NOMO-1 treated with dmso at 0.1 percent for 144 hours (cell line): ENCODE data around the gene RTL9.

Source experiments
- DNase-seq: peaks from one replicate; lab custom pipeline; 2025; ENCODE audit not compliant: unreplicated experiment; lab: John Stamatoyannopoulos, UW

Gene RTL9

DNA sequence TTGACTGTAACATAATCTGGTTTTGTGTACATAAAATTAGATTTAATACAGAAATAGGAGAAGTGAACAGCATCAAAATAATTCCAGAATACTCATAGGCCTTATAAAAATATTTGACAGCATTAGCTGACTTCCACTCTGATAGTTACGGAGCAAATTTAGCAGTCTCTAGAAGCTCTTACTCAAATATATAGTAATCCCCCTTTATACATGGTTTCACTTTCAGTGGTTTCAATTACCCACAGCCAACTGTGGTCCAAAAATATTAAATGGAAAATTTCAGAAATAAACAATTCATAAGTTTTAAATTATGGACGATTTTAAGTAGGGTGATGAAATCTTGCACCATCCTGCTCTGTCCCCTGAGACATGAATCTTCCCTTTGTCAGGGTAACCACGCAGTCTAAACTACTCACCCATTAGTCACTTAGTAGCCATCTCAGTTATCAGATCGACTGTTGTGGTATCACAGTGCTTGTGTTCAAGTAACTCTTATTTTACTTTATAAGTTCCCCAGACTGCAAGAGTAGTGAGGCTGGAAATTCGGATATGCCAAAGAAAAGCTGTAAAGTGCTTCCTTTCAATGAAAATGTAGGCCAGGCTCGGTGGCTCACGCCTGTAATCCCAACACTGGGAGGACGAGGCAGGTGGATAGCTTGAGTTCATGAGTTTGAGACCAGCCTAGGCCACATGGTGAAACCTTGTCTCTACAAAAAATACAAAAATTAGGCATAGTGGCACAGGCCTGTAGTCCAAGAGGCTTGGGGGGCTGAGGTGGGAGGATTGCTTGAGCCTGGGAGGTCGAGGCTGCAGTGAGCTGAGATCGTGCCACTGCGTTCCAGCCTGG lies 17.2 kb upstream of the RTL9 start:
- DNase-seq: no peak

DNA sequence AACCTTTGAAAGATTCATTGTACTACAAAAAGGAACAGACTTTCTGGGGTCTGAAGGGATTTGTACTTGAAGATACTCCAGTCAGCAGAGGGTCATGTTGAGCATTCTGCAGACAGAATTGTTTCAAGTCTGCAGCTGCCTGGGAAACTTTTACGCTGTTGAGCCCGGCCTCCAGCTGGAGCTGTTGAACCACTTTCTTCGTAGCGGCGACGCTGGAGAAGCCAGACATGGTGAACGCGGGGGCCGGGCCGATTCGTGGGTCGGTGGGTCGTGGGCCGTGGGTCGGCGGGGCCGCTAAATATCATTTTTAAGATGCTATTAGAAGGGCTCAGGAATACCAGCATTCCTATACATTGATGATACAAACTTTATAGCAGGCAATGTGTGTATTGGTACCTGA lies 12.0 kb upstream of the RTL9 start:
- DNase-seq: no peak

DNA sequence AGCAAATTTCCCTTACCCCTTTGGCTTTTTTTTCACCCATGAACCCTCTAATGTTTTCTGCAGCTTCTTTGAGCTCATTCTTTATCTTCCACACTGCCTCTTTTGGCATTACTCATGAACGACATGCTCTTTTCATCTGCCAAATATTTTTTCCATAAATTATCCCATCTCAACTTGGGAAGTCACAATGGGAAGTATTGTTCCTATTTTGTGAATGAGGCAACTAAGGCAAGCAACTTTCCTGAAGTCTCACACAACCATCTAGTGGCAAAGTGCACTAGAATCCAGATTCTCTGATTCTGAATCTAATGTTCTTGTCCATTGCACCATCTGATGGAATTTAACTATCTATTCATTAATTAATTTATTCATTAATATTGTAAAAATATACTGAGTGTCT lies 625 bp downstream of the RTL9 start:
- DNase-seq: no peak

DNA sequence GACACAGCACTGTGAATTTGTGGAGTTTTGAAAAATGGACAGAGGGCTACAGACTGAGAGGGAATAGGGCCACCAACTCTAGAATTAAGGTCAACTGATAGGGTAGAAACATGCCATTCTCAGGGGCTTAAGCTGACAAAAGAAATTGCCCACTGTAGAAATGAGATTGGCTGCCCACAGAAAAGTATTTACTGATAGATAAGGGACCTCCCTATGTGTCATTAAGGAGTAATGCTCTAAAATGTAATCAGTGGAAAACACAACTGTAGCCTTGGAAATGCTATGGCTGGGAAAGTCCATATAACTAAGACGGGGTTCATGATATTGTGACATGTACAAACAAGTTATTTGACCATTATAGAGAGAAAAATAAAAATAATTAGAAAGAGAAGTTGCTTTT lies 4.6 kb downstream of the RTL9 start:
- DNase-seq: no peak

DNA sequence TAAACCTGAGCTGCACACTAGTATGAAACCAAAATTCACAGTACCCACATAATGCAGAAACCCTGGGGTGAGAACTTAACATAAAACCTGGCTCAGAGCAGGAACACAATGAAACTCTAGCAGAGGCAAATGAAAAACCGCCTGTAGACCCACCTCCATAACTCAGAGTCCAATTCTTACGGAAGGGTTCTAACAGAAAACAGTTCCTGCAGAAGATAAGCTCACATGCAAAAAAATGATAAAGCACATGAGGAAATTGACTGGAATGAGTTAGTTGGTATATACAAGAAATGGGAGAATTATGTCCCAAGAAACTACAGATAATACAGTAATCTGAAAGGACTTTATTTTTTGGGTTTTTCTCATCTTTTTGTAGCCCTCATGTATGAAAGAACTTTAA lies 14.7 kb downstream of the RTL9 start:
- DNase-seq: no peak

DNA sequence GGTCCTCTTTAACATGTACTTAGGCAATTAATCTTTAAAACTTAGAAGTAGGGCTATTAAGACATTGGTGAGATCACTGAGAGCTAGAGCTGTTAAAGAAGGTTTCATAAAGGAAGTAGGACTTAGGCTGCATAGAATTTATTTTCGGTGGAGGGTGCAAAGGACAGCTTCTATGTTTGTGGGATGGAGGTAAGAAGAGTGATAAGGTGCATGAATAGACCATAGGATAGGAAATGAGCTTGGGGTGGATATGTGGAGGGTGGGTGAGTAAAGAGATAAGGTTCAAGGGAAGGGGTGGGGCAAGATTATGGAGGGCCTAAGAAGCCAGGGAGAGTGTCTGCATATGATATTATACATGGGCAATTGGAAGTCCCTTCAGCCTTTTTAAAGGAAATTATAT lies 15.9 kb downstream of the RTL9 start:
- no peak for DNase-seq

DNA sequence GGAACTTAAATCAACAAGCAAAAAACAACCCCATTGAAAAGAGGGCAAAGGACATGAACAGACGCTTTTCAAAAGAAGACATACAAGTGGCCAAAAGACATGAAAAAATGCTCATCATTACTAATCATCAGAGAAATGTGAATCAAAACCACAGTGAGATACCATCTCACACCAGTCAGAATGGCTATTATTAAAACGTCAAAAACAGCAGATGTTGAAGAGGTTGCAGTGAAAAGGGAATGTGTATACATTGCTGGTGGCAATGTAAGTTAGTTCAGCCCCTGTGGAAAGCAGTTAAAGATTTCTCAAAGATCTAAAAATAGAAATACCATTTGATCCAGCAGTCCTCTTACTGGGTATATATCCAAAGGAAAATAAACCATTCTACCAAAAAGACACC lies 22.6 kb downstream of the RTL9 start:
- DNase-seq: no peak

DNA sequence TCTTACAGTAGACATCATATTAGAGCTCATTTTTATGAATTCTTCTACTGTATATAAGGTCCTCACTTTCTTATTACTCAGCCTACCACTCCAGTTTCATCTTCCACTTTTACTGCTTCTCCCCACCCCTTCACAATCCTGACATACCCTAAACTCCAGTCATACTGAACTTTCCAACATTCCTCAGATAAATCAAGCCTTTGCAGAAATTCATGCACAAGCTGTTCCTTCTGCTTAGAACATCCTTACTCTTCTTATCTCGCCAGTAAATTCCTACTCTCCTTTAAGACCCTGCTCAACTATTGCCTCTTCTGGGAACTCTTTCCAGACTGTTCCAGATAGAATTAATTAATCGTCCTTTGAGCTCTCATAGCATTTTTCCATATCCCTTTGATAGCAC lies 24.8 kb downstream of the RTL9 start:
- DNase-seq: no peak

DNA sequence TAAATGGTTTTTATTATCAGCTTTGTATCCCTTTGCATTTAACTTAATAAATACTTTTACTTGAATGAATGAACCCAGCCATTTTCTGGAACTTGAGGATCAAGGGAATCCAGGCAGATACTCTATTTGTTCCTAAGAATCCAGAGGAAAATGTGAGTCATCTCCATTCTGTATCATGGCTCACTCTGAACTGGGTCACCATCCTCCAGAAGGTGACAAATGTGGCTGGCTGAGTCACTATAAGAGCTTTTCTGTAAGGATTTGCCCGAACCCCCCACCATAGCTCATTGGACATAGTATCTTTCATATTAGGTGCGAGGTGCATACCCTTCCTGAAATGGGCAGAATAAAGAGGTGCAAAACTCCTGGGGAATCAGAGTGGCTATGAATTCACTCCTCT lies 25.8 kb downstream of the RTL9 start:
- no peak for DNase-seq

DNA sequence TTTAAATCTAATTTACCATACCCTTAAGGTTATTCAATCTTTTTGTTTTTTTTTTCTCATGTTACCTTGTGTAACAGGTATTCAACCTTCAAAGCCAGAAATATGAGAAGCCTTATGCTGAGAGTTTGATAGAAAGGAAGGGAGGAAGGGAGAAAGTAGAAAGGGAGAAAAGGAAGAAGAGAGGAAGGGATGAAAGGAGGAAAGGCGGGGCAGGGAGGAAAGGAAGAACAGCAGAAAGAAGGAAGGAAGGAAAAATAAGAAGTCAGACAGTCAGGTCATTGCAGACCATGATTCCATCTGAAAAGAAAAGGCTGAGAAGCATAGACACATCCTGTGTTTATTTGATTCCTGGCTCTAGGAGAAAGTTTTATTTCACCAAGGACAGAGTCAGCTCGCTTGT lies 30.9 kb downstream of the RTL9 start:
- DNase-seq: no peak

DNA sequence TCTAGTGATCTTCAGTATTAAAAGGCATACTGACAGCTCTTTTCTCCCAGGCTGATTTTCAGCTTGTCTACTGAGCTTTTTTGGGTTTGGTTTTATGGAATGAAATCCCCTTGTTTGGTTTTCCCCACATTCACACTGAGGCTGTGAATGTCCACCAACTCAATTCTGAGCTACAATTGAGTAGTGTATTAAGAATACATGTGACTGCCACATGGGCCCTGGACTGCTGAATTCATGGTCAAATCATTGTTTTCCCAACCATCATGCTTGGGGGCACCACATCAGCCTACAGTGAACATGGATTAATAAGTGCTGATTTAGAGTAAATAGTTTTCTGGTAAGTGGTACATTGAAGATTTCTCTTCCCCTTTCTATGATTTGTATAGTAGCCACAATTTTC lies 32.4 kb downstream of the RTL9 start:
- DNase-seq: no peak

DNA sequence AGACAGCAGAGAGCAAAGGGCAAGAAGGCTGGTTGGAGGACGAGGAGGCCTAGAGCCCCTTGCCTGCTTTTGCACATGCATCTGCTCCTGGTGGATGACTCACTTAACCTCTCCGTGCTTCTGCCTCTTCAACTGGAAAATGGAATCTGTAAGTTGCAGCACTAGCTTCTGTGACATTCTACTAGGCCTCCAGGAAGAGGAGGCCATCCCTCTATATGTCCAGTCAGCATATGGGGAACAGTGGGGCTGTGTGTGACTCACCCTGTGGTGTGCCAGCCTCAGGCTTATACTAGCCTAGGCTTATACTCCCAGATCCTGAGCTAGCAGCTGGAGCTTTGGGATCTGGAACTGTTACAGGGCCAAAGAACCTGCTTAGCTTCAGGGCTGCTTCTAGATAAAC lies 36.0 kb downstream of the RTL9 start:
- DNase-seq: no peak

DNA sequence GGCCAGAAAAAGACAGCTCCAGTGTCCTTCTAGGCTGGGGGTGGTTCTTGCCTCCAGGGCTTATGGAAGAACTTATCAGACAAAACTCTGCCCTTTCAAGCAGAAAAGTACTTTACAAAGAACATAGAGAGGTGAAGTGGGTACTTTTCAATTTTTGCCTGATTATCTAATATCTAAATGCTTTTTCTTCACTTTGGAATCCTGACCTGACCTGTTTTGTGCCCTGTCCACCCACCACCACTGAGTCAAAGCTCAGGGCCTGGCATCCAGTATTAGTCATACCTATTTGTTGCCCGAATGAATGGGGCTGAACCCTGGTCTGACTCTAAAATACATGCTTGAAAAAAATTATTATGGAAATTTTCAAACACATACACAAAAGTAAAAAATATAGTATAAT lies 37.2 kb downstream of the RTL9 start:
- DNase-seq: no peak

DNA sequence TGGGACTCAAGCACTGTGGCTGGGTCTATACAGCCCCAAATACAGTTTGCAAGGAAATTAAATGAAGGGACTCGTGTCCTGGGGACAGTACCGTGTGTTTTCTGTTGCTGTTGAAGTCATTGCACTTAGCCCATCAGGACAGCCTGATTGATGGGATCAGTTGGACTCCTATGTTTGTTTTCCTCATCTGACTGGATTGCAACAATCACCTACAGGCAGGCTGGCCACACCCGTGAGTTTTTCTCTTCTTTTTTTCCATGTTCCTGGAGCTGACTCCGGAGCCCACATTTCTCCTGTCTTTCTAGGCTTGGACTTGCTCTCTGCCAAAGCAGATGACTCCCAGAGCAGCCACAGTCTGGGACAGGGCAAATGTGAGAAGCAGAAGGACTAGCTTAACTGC lies 38.1 kb downstream of the RTL9 start:
- DNase-seq: no peak

DNA sequence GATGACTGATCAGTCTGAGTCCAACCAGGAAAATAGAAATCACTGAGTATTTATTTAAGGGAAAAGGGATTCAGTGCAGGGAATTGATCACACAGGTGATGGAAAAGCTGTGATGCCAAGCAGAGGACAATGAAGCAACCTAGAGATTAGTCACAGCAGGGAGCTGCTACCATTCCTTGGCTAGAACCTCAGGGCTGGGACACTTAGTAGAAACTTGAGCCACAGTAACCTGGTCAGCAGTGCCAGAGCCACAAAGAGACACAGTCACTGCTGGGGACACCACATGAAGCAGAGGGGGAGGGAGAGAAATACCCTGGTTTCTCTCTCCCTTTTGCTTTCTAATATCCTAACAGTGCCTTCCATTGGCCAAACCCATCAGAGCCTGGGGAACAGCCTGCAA lies 38.7 kb downstream of the RTL9 start:
- DNase-seq: no peak

DNA sequence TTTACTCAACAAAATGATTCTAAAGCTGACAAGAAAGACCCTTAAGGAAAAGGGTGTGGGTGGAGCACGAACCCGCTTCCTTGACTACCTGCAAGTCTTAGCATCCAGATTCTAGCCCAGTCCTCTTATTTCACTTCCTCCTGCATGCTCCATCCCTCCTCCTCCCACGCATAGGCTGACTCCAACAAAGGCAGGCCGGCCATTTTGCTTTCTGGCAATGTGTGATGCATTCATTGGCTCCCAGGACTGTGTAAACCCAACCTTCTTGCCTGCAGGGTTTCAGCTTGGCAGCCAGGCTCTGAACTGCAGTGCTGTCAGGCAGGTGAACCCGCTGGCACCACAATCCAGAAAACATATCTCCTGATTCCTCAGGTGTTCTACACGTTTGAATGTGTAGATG lies 39.3 kb downstream of the RTL9 start:
- no peak for DNase-seq

DNA sequence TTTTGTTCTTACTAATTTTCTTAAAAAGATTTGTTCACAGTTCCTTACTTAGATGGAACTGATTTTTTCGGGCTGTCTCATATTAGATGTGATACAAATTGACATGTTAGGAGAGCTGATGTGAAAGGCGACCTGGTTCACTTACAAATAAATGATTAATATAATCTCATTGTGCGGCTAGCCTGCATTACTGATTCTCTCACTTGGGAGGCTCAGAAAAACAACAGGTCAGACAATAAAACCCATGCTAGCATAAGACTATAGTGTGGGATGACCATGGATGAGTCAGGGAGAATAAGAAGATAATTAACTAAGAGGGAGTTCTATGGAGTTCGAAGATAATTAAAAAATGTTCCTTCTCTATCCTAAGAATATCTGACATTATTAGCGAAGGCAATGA lies 40.8 kb downstream of the RTL9 start:
- DNase-seq: no peak

DNA sequence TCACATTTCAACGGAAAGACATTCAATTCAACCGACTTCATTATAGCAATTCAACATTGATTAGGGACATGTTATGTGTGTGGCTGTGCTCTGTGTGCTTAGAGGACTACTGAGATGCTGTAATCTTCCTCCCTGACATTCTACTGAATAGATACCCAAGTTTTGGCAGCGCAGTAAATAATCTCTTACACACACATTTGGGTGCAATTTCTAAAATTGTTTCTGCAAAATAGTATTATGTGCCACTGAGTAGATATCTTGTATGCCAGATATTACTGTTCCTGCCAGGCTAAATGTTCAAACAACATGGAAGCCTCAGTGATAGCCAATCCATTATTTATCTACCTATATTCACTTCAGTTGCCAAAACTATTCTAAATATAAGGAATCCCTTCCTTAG lies 41.3 kb downstream of the RTL9 start:
- no peak for DNase-seq

DNA sequence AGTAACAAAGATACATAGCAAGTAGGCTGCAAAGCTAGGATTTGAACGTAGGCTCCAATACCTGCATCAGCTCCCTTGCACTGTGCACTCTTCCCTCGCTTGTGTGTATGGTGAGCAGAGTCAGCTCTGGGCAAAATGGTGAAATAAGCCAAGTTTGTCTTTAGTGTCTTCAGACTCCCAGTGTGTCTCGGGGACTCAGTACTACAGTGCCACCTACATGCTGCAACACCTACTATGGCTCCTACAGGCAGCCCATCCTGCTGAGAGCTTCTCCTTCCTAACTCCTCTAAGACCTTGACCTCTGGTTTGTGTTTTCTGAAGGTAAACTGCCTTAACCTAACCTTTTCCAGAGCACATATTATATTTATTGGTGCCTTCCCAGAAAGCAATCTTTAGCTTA lies 42.5 kb downstream of the RTL9 start:
- no peak for DNase-seq

DNA sequence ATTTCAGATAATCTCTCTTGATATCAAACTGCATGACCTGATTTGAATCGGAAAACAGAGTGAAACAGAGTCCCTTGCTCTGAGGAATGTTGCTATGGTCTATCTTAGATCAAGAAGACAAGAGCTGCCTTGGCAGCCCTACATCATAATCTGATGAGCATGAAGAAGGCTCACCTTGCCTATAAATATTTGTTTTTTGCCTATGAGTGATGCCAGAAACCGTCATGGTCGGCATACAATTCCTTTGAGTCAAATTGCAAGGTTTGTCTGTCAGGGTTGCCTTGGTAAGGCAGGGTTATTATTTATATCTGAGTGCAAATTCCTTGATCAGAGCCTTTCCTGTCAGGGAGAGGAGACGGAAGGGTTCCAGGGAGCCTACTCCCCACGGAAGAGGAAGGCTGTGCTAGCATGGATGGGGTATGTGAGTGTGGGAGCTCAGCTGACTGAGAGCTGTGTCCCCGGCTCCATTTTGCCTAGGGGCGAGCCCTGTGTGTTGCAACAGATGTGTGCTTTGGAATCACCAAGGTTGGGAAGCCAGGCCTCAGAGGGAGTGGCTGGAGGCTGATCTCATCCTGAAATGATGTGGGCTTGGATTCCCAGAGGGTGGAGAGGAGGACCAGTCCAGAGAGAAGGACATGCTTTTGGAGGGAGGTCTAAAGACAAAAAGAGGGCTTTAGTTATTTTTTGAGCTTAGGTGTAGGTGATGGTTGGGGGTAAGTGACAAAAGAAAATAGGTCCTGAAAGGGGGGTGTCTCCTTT lies 43.6 kb downstream of the RTL9 start:
- DNase-seq: no peak

DNA sequence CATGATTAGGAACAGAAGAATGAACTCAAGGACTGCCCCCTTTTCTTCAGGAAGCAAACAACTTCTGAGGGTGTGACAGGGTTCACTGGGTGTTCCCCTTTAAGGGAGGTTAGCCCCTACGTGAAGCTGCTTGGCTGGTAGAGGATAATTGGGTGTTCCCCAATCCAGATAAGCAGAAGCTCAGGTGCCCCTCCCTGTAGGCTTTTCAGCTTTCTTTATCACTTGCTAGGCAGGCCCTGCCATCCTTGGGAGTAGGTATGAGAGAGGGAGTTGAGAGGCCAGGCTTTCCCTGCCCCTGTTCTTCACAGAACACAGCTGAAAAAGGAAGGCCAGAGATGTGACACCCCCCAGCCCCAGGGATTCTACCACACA lies 44.2 kb downstream of the RTL9 start:
- DNase-seq: no peak

DNA sequence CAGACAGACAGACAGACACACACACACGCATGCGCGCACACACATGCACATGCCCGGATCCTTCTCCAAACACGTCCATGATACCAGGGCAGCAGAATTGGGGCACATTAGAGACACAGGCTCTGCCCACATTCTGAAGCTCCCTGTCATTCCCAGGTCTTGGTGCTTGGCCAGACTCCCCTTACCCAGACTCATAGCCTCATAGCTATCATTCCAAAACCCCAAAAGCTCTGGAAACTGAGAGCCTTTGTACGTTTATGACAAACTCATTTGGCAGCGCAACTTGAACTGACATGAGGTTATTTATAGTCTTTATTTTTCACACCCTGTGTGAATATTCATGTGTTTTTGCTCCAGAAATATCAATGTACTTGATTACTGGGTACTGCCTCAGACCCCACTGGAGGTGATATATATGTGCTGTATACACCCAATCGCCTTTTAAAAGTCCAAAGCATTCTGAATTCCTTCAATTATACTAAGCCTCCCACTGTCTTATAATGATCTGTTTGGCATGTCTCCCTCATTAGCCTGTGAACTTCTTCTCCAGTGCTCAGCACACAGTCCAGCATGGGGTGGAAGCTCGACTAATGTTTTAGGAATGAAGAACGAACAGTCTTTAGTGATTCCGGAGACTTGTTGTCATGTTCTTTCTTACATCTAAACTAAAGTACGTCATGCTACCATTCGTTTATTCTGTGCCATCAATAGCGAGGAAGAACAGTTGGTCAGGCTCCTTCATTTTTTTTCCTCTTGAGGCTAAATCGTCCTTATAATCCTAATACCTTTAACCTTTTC lies 45.0 kb downstream of the RTL9 start:
- no peak for DNase-seq
